Fibroblast of mammary gland (primary cell): Measurements from ENCODE around the gene P2RX3.
A peak's percentile ranks its signal among the peaks of the same experiment; 100 is the strongest.

Experiments used
- DNase-seq: peaks from one replicate; pipeline ENCODE4 v3.0.0-alpha.2; 2010; ENCODE audit warnings: low read depth
- H3K4me3 ChIP-seq: 2 replicates; pipeline ENCODE4 v1.5.1; 2011; ENCODE audit warnings: low read depth, mild to moderate bottlenecking, low read length, moderate library complexity; ENCODE audit not compliant: control insufficient read depth
- CTCF ChIP-seq: conservative IDR thresholded peaks from 2 replicates; pipeline ENCODE4 v1.5.1; 2011; ENCODE audit warnings: low read depth, low read length, inconsistent platforms; ENCODE audit not compliant: control insufficient read depth, insufficient read depth

P2RX3 gene

GRCh38 chr11:57343825-57344224 lies 5.7 kb downstream of the P2RX3 start:
- TF ChIP-seq CTCF, result no peak
- H3K4me3 ChIP-seq, result no peak overlapping the region
- no peak for DNase-seq

GRCh38 chr11:57344826-57345225 lies 6.7 kb downstream of the P2RX3 start:
- TF ChIP-seq CTCF, result no peak
- no peak for DNase-seq
- H3K4me3 ChIP-seq, result no peak overlapping the region

- DNase-seq, result peak; percentile 71
- peak; percentile 74 for TF ChIP-seq CTCF
- no peak overlapping the region for H3K4me3 ChIP-seq
Observed at GRCh38 chr11:57345555-57346211, 7.5 kb downstream of the P2RX3 start.

- DNase-seq, result no peak
- H3K4me3 ChIP-seq, result no peak overlapping the region
- no peak for TF ChIP-seq CTCF
Observed at GRCh38 chr11:57347336-57347735, 9.2 kb downstream of the P2RX3 start.

- no peak for DNase-seq
- H3K4me3 ChIP-seq, result no peak overlapping the region
- no peak for TF ChIP-seq CTCF
Observed at GRCh38 chr11:57348052-57348451, 9.9 kb downstream of the P2RX3 start.

- H3K4me3 ChIP-seq, result no peak overlapping the region
- TF ChIP-seq CTCF, result no peak
- DNase-seq, result peak; percentile 17
Observed at GRCh38 chr11:57348636-57349313, 10.6 kb downstream of the P2RX3 start.
